ENCODE data around the gene PHC2.

Gene PHC2

DNA sequence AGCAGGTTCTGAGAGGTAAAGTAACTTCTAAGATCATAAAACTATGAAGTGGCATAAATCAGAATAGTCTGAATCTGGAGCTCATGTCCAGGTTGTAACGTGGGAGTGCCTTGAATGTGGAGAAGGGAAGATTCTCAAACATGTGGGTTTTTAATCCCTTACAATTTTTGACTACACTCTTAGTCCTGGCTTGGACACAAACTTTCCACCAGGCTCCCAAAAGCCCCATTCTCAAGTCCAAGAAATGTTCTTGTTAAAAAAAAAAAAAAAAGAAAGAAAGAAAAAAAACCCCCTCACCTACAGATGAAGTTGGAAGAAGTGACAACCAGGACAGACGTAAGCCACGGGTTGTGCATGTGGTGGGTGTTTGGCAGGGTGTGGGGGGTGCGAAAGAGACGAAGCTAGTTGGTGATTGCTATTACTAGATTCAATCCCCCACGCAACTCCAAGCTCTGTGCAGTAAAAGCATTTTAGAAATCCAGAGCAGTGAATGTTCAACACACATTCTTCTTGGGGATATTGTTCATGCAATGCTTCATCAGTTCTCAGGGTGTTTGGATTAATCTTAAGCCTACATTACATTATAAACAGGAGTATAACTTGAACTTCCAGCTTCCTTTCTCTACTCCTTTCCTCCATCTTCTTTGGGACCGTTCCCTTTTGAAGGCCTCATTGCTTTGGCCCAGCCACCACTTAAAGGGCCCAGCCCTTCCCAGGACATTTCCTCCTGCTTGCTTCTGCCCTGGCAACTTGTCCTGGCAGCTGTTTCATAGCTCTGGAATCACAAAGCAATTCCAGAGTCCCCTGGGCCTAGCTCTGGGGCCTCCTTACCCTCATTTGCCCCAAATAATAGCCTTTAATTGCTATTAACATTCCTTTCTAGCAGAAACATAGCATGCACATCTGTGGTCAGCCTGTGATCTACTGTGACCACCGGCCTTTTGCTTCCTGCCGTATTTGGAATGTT, 41.8 kb downstream of the PHC2 start:
- DNase-seq (ENCODE audit: low spot score), result no peak

- DNase-seq (ENCODE audit: low spot score), result no peak
Observed at GRCh38 chr1:33387625-33388024, 43.3 kb downstream of the PHC2 start.

DNA sequence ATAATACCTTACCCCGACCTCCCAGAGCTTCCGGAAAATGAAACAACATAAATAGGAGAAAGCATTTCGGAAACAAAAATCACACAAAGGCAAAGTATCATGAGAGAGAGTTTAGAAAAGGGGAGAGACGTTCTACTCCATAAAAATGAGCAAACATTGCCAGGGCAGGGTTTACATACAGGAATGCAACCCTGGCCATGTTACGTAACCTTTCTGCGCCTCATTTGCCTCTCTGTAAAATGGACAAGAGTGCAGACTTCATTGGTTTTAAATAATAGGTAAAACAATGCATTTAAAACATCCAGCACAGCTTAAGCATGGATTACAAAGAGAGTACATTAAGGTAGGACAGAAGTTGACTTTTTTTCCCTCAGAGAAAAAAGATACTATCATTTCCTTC, 45.6 kb downstream of the PHC2 start:
- DNase-seq (ENCODE audit: low spot score), result no peak

DNA sequence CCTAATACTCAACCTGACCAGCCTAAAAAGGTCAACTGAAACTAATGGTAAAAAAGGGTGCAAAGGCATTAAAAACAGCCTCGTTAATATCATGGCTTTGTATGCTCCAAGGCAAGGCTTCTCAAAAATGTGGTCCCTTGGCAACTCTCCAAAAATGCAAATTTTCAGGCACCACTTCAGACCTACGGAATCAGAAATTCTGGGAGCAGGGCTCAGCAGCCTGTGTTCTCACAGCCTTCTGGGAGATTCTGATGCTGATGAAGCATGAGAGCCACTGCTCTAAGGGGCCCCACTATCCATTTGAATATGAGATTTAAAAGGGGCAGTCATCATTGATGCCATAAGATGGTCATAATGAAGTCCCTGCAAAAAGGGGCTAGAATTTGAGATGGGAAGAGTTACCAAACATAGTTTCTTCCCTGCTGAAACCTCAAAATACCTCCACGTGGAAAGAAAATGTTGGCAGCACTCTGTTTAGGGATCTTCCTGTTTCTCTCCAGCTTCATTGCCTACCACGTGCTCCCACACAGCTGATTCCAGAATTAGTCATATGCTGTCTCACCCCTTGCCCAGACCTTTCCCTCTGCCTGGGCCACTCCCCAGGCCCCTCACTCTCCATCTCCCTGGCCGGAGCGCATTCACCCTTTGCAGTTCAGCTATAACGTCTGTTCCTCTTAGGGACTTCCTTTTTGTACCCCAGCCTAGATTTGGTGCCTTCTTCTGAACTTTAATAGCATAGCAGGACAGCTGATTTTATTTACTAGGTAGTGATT, 46.7 kb downstream of the PHC2 start:
- no peak for DNase-seq (ENCODE audit: low spot score)

- DNase-seq (ENCODE audit: low spot score), result no peak
Observed at GRCh38 chr1:33383489-33383888, 47.4 kb downstream of the PHC2 start.

GRCh38 chr1:33382661-33383415, 48.1 kb downstream of the PHC2 start:
- no peak for DNase-seq (ENCODE audit: low spot score)

- DNase-seq (ENCODE audit: low spot score), result no peak
Observed at GRCh38 chr1:33381977-33382376, 48.9 kb downstream of the PHC2 start.

GRCh38 chr1:33380811-33381210, 50.1 kb downstream of the PHC2 start:
- DNase-seq (ENCODE audit: low spot score), result no peak

GRCh38 chr1:33379631-33380354, 51.1 kb downstream of the PHC2 start:
- DNase-seq (ENCODE audit: low spot score), result no peak

DNA sequence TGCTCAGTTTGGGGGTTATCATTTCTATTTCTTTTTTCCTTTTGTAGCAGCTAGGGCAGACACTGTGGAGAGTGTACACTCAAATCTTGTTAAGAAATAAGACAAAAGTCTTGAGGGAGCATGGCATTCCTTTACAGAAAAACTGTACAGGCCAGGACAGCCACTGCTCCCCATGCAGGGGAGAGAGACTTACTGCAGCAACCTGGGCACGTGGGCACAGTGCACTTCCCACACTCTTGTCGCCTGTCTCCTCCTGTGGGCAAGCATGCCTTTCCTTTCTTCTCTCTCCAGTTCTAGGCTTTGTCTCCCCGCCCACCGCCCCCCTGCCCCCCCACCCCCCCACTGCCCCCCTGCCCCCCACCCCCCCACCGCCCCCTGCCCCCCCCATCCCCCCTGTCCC, 51.9 kb downstream of the PHC2 start:
- no peak for DNase-seq (ENCODE audit: low spot score)

GRCh38 chr1:33378524-33378923, 52.4 kb downstream of the PHC2 start:
- no peak for DNase-seq (ENCODE audit: low spot score)

DNA sequence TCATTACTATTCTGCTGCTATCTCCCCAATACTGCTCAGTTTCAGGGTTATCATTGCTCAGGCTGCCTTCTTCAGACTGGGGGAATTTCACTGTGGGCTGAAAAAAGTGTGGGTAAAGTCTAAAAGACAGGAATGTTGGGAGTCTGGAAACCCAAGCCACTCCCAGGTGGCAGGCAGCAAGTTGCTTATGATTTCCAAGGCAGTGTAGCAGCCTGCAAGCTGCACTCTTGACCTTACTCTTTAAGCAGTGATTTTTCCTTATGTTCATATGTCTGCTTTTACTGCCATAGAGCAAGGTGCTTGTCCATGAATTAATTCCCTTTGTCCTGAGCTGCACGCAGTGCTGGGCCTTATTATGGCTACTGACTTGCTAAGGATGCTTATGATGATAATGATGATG, 53.1 kb downstream of the PHC2 start:
- no peak for DNase-seq (ENCODE audit: low spot score)

DNA sequence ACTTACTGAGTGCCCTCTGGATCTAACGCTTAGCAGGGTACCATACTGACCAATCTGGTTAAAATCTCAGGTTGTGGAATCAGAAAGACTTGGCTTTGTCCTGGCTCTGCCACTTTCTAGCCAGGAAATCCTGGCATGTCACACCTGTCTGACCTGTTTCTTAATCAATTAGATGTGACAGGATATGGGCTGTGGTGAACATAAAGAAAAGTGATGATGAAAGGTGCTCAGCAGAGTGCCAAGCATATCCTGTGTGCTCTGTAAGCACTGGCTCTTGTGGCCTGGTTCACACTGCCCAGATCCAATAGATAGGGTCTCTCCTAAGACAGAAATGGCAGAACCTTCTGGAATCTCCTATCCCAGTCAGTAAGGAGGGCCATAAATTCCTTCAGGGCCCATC, 53.9 kb downstream of the PHC2 start:
- DNase-seq (ENCODE audit: low spot score), result no peak

DNA sequence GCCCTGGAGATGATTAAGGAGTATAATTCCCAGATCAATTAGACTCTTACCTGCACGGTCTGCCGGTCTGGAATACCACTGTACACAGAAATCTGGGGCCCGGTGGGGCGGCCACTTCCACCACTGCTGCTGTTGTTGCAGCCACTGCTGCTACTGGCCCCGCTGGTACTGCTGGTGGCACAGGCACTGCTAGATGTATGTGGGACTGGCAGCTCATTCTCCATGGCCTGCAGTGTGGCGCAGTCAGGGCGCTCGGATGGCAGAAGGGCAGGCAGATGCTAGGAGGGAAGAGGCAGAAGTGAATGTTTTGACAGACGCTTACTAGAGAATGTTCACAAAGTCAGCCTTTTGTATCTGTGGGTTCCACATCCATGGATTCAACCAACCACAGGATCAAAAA, 55.6 kb downstream of the PHC2 start:
- DNase-seq (ENCODE audit: low spot score), result no peak

GRCh38 chr1:33374336-33375105, 56.4 kb downstream of the PHC2 start:
- DNase-seq (ENCODE audit: low spot score), result no peak

DNA sequence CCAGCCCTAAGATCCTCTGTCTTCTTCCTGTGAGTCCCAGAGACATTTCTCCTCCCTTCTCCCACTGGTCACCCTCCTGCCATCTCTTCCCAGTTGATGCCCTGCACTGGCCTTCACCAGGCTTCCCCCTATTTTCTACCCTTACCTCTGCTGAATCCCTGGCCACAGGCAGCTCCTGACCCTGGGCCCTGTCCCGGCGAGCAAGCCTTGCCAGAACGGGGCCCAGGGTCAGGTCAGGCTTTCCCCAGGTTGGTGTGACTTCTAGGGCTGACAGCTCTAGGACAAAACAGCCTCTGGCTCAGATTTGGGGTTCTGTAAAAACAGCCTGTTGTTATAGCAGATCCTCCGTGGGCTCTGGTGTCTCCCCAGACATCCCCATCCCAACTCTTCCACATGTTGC, 57.3 kb downstream of the PHC2 start:
- no peak for DNase-seq (ENCODE audit: low spot score)

GRCh38 chr1:33372677-33373076, 58.2 kb downstream of the PHC2 start:
- DNase-seq (ENCODE audit: low spot score), result no peak

GRCh38 chr1:33372162-33372561, 58.7 kb downstream of the PHC2 start:
- DNase-seq (ENCODE audit: low spot score), result no peak

- no peak for DNase-seq (ENCODE audit: low spot score)
Observed at GRCh38 chr1:33371334-33371733, 59.6 kb downstream of the PHC2 start.

DNA sequence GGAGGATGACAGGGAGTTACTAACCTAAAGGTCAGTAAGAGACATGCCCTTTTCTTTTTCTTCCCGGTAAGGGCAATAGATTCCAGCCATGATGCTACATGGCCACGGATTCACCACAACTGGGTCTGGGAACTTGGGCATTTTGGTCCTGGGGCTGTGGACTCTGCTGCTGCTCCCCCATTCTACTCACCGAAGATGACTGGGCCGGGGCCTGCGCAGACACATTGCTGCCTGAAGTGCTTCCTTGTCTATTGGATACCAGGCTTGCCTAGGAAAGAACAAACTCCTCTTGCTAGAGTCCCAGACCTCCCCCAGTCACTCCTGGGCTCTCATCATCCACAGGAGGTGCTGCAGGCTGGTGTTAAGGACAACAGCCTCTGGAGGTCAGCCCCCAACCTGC, 60.1 kb downstream of the PHC2 start:
- no peak for DNase-seq (ENCODE audit: low spot score)

DNA sequence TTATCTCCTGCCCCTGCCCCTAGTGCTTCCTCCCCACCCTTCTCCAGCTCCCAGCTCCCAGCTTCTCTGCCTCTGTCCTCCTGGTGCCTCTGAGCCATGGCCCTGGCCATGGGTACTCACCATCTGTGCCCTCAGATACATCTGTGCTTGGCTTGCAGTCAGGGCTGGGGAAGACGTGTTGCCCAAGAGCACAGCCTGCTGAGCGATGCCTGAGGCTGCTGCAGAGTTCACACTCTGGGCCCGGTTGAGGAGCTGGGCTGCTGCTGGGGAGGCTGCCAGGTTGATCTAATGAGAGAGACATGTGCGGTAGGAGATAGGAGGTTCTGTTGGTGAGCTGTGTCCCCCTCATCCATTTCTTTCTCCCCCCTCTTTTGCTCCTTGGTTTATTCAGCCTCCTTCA, 60.6 kb downstream of the PHC2 start:
- DNase-seq (ENCODE audit: low spot score), result no peak

All from hematopoietic multipotent progenitor cell treated with erythropoietin and hydrocortisone succinate and interleukin-3 and kit ligand, for 15 days (in vitro differentiated cells).